Activated naive CD8-positive, alpha-beta T cell treated with anti-CD3 and anti-CD28 coated beads, Interleukin-2, amount 50 U/mL, for 16 hours (primary cell): ENCODE results near the gene S100A8.

Experiments
- DNase-seq: peaks from one replicate; pipeline ENCODE4 v3.0.0-alpha.2; 2020; ENCODE audit warnings: low read depth, low spot score

The S100A8 gene

GRCh38 chr1:153362187-153362775 is 28.6 kb downstream of the S100A8 start:
- no peak for DNase-seq

- no peak for DNase-seq
These were observed 29.3 kb downstream of the S100A8 start for GRCh38 chr1:153361480-153362109.

- DNase-seq: no peak
These were observed 30.0 kb downstream of the S100A8 start for GRCh38 chr1:153360592-153361479.

GRCh38 chr1:153360190-153360589 is 30.7 kb downstream of the S100A8 start:
- DNase-seq: no peak

- DNase-seq: no peak
These were observed 31.6 kb downstream of the S100A8 start for GRCh38 chr1:153359241-153359640.

- no peak for DNase-seq
These were observed 32.2 kb downstream of the S100A8 start for GRCh38 chr1:153358691-153358975.

- no peak for DNase-seq
These were observed 32.8 kb downstream of the S100A8 start, which contains the start of gene S100A9 for GRCh38 chr1:153357853-153358690. S100A9 (plus strand) TSS chr1:153357854; CDS start chr1:153358284, 430 bp downstream.

GRCh38 chr1:153357076-153357852 is 33.6 kb downstream of the S100A8 start:
- no peak for DNase-seq

- DNase-seq: no peak
These were observed 34.3 kb downstream of the S100A8 start for GRCh38 chr1:153356392-153357075.

- DNase-seq: no peak
These were observed 35.3 kb downstream of the S100A8 start for GRCh38 chr1:153355445-153356071.

- no peak for DNase-seq
These were observed 36.2 kb downstream of the S100A8 start for GRCh38 chr1:153354515-153355193.

- DNase-seq: no peak
These were observed 37.5 kb downstream of the S100A8 start for GRCh38 chr1:153353226-153353947.

- peak; percentile 19 for DNase-seq
These were observed 38.4 kb downstream of the S100A8 start for GRCh38 chr1:153352523-153352922.

- no peak for DNase-seq
These were observed 40.4 kb downstream of the S100A8 start for GRCh38 chr1:153350321-153350957.

- no peak for DNase-seq
These were observed 41.2 kb downstream of the S100A8 start for GRCh38 chr1:153349363-153350320.

- DNase-seq: no peak
These were observed 42.1 kb downstream of the S100A8 start, which contains the start of gene PGLYRP4 for GRCh38 chr1:153348511-153349362. PGLYRP4 (minus strand) TSS chr1:153348841; CDS start chr1:153347932, 909 bp downstream.
